Measurements from ENCODE around the gene TMEM218.
A peak's percentile ranks its signal among the peaks of the same experiment; 100 is the strongest.

TMEM218 gene

GRCh38 chr11:125147280-125147679, 35.9 kb upstream of the TMEM218 start:
- TF ChIP-seq RARB (CRISPR knock-in tag; IDR thresholded peaks at IDR 0.05) (no peak), TSHZ2 (CRISPR knock-in tag; IDR thresholded peaks at IDR 0.05) (no peak), TCF4 (CRISPR knock-in tag; IDR thresholded peaks at IDR 0.05; ENCODE audit: borderline replicate concordance) (no peak), ZNF8 (CRISPR knock-in tag; IDR thresholded peaks at IDR 0.05) (no peak), ZFP30 (CRISPR knock-in tag; IDR thresholded peaks at IDR 0.05) (no peak), PPARA (CRISPR knock-in tag; IDR thresholded peaks at IDR 0.05; ENCODE audit: borderline replicate concordance) (no peak), GLIS3 (CRISPR knock-in tag; IDR thresholded peaks at IDR 0.05) (no peak), ESRRG (CRISPR knock-in tag; IDR thresholded peaks at IDR 0.05) (no peak), SNAI2 (CRISPR knock-in tag; IDR thresholded peaks at IDR 0.05) (no peak), TOX (CRISPR knock-in tag; IDR thresholded peaks at IDR 0.05; ENCODE audit: borderline replicate concordance) (no peak), ARNTL (CRISPR knock-in tag; IDR thresholded peaks at IDR 0.05; ENCODE audit: borderline replicate concordance, low read depth) (no peak), OSR1 (CRISPR knock-in tag; IDR thresholded peaks at IDR 0.05) (no peak), ISL1 (CRISPR knock-in tag; IDR thresholded peaks at IDR 0.05) (no peak), ZC3H10 (CRISPR knock-in tag; IDR thresholded peaks at IDR 0.05) (no peak)
- TF ChIP-seq, protein P1, sequence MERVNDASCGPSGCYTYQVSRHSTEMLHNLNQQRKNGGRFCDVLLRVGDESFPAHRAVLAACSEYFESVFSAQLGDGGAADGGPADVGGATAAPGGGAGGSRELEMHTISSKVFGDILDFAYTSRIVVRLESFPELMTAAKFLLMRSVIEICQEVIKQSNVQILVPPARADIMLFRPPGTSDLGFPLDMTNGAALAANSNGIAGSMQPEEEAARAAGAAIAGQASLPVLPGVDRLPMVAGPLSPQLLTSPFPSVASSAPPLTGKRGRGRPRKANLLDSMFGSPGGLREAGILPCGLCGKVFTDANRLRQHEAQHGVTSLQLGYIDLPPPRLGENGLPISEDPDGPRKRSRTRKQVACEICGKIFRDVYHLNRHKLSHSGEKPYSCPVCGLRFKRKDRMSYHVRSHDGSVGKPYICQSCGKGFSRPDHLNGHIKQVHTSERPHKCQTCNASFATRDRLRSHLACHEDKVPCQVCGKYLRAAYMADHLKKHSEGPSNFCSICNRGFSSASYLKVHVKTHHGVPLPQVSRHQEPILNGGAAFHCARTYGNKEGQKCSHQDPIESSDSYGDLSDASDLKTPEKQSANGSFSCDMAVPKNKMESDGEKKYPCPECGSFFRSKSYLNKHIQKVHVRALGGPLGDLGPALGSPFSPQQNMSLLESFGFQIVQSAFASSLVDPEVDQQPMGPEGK (CRISPR knock-in tag; IDR thresholded peaks at IDR 0.05; ENCODE audit: borderline replicate concordance): no peak
- no peak for ATAC-seq

DNA sequence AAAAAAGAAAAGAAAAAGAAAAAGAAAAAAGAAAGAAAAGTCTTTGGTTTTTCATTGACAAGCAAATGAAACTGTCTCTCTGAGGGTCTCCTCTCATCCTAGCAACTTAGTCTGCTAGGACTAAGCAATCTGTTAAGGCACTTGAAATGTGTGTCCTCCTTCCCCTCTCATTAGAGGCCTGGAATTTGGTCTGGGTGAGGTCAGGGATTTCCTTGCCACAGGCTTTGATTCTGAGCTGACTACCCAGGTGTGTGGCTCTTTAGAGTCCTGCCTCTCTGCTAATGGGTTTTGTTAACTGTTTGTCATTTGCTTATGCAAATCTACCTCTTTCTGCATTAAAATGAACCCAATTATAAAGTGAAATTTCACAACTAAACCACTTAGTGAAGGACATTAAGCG, 34.8 kb upstream of the TMEM218 start:
- ATAC-seq: no peak
- TF ChIP-seq, protein P2, sequence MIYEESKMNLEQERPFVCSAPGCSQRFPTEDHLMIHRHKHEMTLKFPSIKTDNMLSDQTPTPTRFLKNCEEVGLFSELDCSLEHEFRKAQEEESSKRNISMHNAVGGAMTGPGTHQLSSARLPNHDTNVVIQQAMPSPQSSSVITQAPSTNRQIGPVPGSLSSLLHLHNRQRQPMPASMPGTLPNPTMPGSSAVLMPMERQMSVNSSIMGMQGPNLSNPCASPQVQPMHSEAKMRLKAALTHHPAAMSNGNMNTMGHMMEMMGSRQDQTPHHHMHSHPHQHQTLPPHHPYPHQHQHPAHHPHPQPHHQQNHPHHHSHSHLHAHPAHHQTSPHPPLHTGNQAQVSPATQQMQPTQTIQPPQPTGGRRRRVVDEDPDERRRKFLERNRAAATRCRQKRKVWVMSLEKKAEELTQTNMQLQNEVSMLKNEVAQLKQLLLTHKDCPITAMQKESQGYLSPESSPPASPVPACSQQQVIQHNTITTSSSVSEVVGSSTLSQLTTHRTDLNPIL (CRISPR knock-in tag; IDR thresholded peaks at IDR 0.05; ENCODE audit: low read depth): no peak
- TF ChIP-seq ESRRG (CRISPR knock-in tag; IDR thresholded peaks at IDR 0.05): no peak
- no peak for TF ChIP-seq POU6F1 (CRISPR knock-in tag; IDR thresholded peaks at IDR 0.05; ENCODE audit: borderline replicate concordance, low read depth)
- no peak for TF ChIP-seq ZNF8 (CRISPR knock-in tag; IDR thresholded peaks at IDR 0.05)
- no peak for TF ChIP-seq ARNTL (CRISPR knock-in tag; IDR thresholded peaks at IDR 0.05; ENCODE audit: borderline replicate concordance, low read depth)

DNA sequence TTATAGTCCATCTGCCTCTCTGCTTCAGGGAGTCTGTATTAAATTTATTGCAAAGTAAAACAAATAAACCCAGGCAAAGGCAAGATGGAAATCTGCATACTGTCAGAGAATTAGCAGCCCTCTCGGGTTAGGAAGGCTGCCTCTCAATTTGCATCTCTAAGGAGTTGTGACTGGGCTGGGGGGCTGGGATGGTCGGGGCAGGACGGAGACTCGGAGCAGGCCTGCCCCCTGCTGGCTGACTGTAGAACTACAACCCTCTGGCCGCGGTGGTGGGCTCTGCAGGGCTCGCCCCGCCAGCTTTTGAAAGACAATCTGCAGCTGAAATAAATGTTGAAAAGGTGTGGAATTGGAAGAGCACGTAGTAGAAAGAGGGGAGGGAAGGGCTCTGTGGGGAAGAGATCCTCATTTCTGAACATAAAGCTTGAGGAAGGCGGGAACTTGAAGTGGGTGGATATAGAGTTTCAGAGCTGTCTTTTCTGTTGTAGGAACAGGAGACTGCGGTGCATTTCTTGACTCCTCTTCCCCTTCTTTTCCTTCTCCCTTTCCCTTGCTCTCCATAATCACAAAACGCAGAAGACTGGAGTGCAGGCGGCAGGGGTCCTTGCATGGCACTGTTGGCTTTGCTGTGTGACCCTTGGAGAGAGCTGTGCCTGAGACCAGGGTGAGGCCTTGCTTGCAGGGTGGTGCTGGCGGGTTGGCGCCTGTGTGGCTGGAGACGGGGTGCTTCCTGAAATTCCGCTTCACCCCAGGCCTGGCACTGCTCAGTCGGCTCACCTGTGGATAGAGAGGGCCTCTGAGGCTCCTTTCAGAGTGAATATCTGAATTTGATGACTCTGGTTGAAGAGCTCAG, 30.5 kb upstream of the TMEM218 start:
- TF ChIP-seq ZFP30 (CRISPR knock-in tag; IDR thresholded peaks at IDR 0.05) (no peak), SNAI2 (CRISPR knock-in tag; IDR thresholded peaks at IDR 0.05) (no peak), TOX (CRISPR knock-in tag; IDR thresholded peaks at IDR 0.05; ENCODE audit: borderline replicate concordance) (no peak), ZNF565 (CRISPR knock-in tag; conservative IDR thresholded peaks at IDR 0.05; ENCODE audit: low read depth) (no peak), POU6F1 (CRISPR knock-in tag; IDR thresholded peaks at IDR 0.05; ENCODE audit: borderline replicate concordance, low read depth) (no peak), ZNF70 (CRISPR knock-in tag; IDR thresholded peaks at IDR 0.05) (no peak), PPARA (CRISPR knock-in tag; IDR thresholded peaks at IDR 0.05; ENCODE audit: borderline replicate concordance) (no peak), OSR1 (CRISPR knock-in tag; IDR thresholded peaks at IDR 0.05) (no peak), BACH2 (CRISPR knock-in tag; IDR thresholded peaks at IDR 0.05; ENCODE audit: borderline replicate concordance) (no peak), ZC3H10 (CRISPR knock-in tag; IDR thresholded peaks at IDR 0.05) (no peak), ARNTL (CRISPR knock-in tag; IDR thresholded peaks at IDR 0.05; ENCODE audit: borderline replicate concordance, low read depth) (no peak), ZFP3 (CRISPR knock-in tag; IDR thresholded peaks at IDR 0.05) (no peak), ISL1 (CRISPR knock-in tag; IDR thresholded peaks at IDR 0.05) (no peak), TSHZ2 (CRISPR knock-in tag; IDR thresholded peaks at IDR 0.05) (no peak)
- TF ChIP-seq, protein P1 (CRISPR knock-in tag; IDR thresholded peaks at IDR 0.05; ENCODE audit: borderline replicate concordance): no peak
- ATAC-seq: peak; percentile 96

Measured in SK-N-SH treated with all-trans-retinoic acid at 6 μM for 48 hours (cell line).